ENCODE measurements around the gene HERC6.
"Not testable (repeated sequence)": the region's sequence is repeated elsewhere in the genome, so short reads cannot be mapped to it uniquely, and the experiment has no call there.

- TF ChIP-seq CTCF (conservative IDR thresholded peaks at IDR 0.05); EZH2 (IDR thresholded peaks at IDR 0.05; ENCODE audit: low read depth): not testable (repeated sequence)
Measured at GRCh38 chr4:88348761-88349160, 29.9 kb upstream of the HERC6 start.
